Fibroblast of lung (primary cell): ENCODE measurements around the gene NEO1.

Experiments used
- CTCF ChIP-seq, 2 donors: IDR thresholded peaks in 1 of 2; conservative IDR thresholded peaks in 1 of 2; 1 replicate in 1 of 2; 2 replicates in 1 of 2; pipeline ENCODE4 v1.5.1; 2011 to 2012; ENCODE audit warnings: low read length in 2 of 2, control low read depth in 1 of 2, inconsistent platforms in 1 of 2, low read depth in 1 of 2, mild to moderate bottlenecking in 1 of 2
- EZH2 ChIP-seq: IDR thresholded peaks from 2 replicates; pipeline ENCODE4 v1.5.1; 2012; ENCODE audit warnings: low read length, control low read depth, mild to moderate bottlenecking; ENCODE audit errors: missing control alignments

GRCh38 chr15:73336756-73337155 is 284.5 kb downstream of the NEO1 start:
- TF ChIP-seq CTCF (conservative IDR thresholded peaks at IDR 0.05 in 1 of 2, IDR thresholded peaks at IDR 0.05 in 1 of 2; ENCODE audit: low read depth in 1 of 2, low read length in 2 of 2): no peak
- no peak for TF ChIP-seq EZH2
